HEK293 (cell line): Measurements from ENCODE around the gene OR52K2.
"Not testable (repeated sequence)": the region's sequence is repeated elsewhere in the genome, so short reads cannot be mapped to it uniquely, and the experiment has no call there.

Experiments used
- TCF7L2 ChIP-seq: IDR thresholded peaks from 2 replicates; pipeline ENCODE4 v1.6.1; 2011; ENCODE audit warnings: low read depth, mild to moderate bottlenecking, inconsistent platforms, low read length, moderate library complexity, borderline replicate concordance
- ZNF239 ChIP-seq: fragments of 450-650 bp; formaldehyde crosslinking; IDR thresholded peaks from 2 replicates; pipeline ENCODE4 v1.5.1; 2016; ENCODE audit warnings: missing biosample characterization, missing genetic modification characterization
- ZNF350 ChIP-seq: fragments of 450-650 bp; formaldehyde crosslinking; IDR thresholded peaks from 2 replicates; pipeline ENCODE4 v1.5.0; 2017; ENCODE audit warnings: missing biosample characterization, mild to moderate bottlenecking, missing genetic modification characterization
- TF ChIP-seq, protein P1 (sequence below): fragments of 450-650 bp; formaldehyde crosslinking; IDR thresholded peaks from 2 replicates; pipeline ENCODE4 v1.5.1; 2016; ENCODE audit warnings: missing biosample characterization, missing genetic modification characterization

DNA sequence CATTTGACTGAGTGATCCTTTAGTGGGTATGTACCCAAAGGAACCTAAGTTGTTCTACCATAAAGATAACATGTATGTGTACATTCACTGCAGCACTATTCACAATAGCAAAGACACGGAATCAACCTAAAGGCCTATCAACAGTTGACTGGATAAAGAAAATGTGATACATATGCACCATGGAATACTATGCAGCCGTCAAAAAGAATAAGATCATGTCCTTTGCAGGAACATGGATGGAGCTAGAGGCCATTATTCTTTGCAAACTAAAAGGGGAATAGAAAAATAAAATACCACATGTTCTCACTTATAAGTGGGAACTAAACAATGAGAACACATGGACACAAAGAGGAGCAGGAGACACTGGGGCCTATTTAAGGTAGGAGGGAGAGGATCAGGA is 42.3 kb downstream of the OR52K2 start:
- not testable (repeated sequence) for TF ChIP-seq ZNF239, ZNF350, TCF7L2
- TF ChIP-seq, protein P1, sequence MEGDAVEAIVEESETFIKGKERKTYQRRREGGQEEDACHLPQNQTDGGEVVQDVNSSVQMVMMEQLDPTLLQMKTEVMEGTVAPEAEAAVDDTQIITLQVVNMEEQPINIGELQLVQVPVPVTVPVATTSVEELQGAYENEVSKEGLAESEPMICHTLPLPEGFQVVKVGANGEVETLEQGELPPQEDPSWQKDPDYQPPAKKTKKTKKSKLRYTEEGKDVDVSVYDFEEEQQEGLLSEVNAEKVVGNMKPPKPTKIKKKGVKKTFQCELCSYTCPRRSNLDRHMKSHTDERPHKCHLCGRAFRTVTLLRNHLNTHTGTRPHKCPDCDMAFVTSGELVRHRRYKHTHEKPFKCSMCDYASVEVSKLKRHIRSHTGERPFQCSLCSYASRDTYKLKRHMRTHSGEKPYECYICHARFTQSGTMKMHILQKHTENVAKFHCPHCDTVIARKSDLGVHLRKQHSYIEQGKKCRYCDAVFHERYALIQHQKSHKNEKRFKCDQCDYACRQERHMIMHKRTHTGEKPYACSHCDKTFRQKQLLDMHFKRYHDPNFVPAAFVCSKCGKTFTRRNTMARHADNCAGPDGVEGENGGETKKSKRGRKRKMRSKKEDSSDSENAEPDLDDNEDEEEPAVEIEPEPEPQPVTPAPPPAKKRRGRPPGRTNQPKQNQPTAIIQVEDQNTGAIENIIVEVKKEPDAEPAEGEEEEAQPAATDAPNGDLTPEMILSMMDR = not testable (repeated sequence)
